Measurements from ENCODE around the gene FRMPD3. TPM values are rescaled to one million over a fixed set of nuclear protein-coding genes. Genes with fewer than 3 reads are reported as not detected.

The FRMPD3 gene
- total and polyA plus RNA-seq, 8 donors: 0.32 to 10.6 (median 7.9) TPM

- Histone ChIP-seq H3K9me3 (no peaks in the 10 kb centered on the region), H3K4me3 (no peak overlapping the region), H3K27me3 (peaks cover 0 to 6% of the 10 kb centered on the region in 2 donors), H3K36me3 (no peaks in the 10 kb centered on the region), H3K4me1 (no peaks in the 10 kb centered on the region), H3K27ac (no peak overlapping the region)
- no peak for ATAC-seq
- DNase-seq: peak in 2 of 4 donors; percentile 69 to 83
- intact Hi-C loops (cut with DNase I): no loop called here
- no peak for TF ChIP-seq CTCF (IDR thresholded peaks at IDR 0.05)
These were observed 28.0 kb downstream of the FRMPD3 start for GRCh38 chrX:107477406-107477805.

- Histone ChIP-seq H3K27ac (no peak overlapping the region), H3K4me1 (no peaks in the 10 kb centered on the region), H3K9me3 (no peaks in the 10 kb centered on the region), H3K4me3 (no peak overlapping the region), H3K27me3 (peaks cover 0 to 6% of the 10 kb centered on the region in 2 donors), H3K36me3 (no peaks in the 10 kb centered on the region)
- ATAC-seq (no peak), DNase-seq (no peak)
- intact Hi-C loops (cut with DNase I): no loop called here
- no peak for TF ChIP-seq CTCF (IDR thresholded peaks at IDR 0.05)
These were observed 30.8 kb downstream of the FRMPD3 start for GRCh38 chrX:107480272-107480671.

GRCh38 chrX:107482046-107482445 is 32.6 kb downstream of the FRMPD3 start:
- ATAC-seq (peak; percentile 42), DNase-seq (no peak)
- H3K4me1 ChIP-seq: no peaks in the 10 kb centered on the region
- H3K4me3 ChIP-seq: no peak overlapping the region
- H3K27me3 ChIP-seq: peaks cover 0 to 11% of the 10 kb centered on the region in 2 donors
- H3K9me3 ChIP-seq: no peaks in the 10 kb centered on the region
- intact Hi-C loops (cut with DNase I): no loop called here
- no peak for TF ChIP-seq CTCF (IDR thresholded peaks at IDR 0.05)
- H3K27ac ChIP-seq: no peak overlapping the region
- H3K36me3 ChIP-seq: no peaks in the 10 kb centered on the region

GRCh38 chrX:107484002-107484726 is 34.7 kb downstream of the FRMPD3 start:
- ATAC-seq (peak; percentile 15), DNase-seq (peak in 1 of 4 donors; percentile 67)
- Histone ChIP-seq H3K4me1 (no peaks in the 10 kb centered on the region), H3K36me3 (no peaks in the 10 kb centered on the region), H3K4me3 (no peak overlapping the region), H3K9me3 (no peaks in the 10 kb centered on the region), H3K27ac (no peak overlapping the region), H3K27me3 (peaks cover 0 to 11% of the 10 kb centered on the region in 2 donors)
- intact Hi-C loops (cut with DNase I): no loop called here
- TF ChIP-seq CTCF (IDR thresholded peaks at IDR 0.05): no peak

- intact Hi-C loops (cut with DNase I): no loop called here
- Histone ChIP-seq H3K36me3 (no peaks in the 10 kb centered on the region), H3K4me3 (no peak overlapping the region), H3K9me3 (no peaks in the 10 kb centered on the region), H3K27ac (no peak overlapping the region), H3K4me1 (no peaks in the 10 kb centered on the region), H3K27me3 (peaks cover 0 to 9% of the 10 kb centered on the region in 2 donors)
- ATAC-seq (no peak), DNase-seq (no peak)
- TF ChIP-seq CTCF (IDR thresholded peaks at IDR 0.05): no peak
These were observed 35.6 kb downstream of the FRMPD3 start for GRCh38 chrX:107485013-107485412.

Measured in left lung (tissue), 10 donors.